Measurements from ENCODE around the gene CADM2.
"Not testable (repeated sequence)": the region's sequence is repeated elsewhere in the genome, so short reads cannot be mapped to it uniquely, and the experiment has no call there.

The CADM2 gene

GRCh38 chr3:85631070-85631469 is 672.3 kb downstream of the CADM2 start:
- no peak for DNase-seq (ENCODE audit: low read depth in 2 of 2, low spot score in 1 of 2)

GRCh38 chr3:85632921-85633320 is 674.1 kb downstream of the CADM2 start:
- no peak for DNase-seq (ENCODE audit: low read depth in 2 of 2, low spot score in 1 of 2)

GRCh38 chr3:85652360-85652759 is 693.6 kb downstream of the CADM2 start:
- DNase-seq (ENCODE audit: low read depth in 2 of 2, low spot score in 1 of 2): no peak

GRCh38 chr3:85660451-85660850 is 701.7 kb downstream of the CADM2 start:
- DNase-seq (ENCODE audit: low read depth in 2 of 2, low spot score in 1 of 2): no peak

- no peak for DNase-seq (ENCODE audit: low read depth in 2 of 2, low spot score in 1 of 2)
These were observed 703.7 kb downstream of the CADM2 start for GRCh38 chr3:85662462-85662861.

- DNase-seq (ENCODE audit: low read depth in 2 of 2, low spot score in 1 of 2): no peak
These were observed 709.0 kb downstream of the CADM2 start for GRCh38 chr3:85667744-85668143.

- no peak for DNase-seq (ENCODE audit: low read depth in 2 of 2, low spot score in 1 of 2)
These were observed 711.9 kb downstream of the CADM2 start for GRCh38 chr3:85670634-85671205.

GRCh38 chr3:85672761-85673160 is 714.0 kb downstream of the CADM2 start:
- no peak for DNase-seq (ENCODE audit: low read depth in 2 of 2, low spot score in 1 of 2)

- DNase-seq (ENCODE audit: low read depth in 2 of 2, low spot score in 1 of 2): no peak
These were observed 719.9 kb downstream of the CADM2 start for GRCh38 chr3:85678713-85679112.

- no peak for DNase-seq (ENCODE audit: low read depth in 2 of 2, low spot score in 1 of 2)
These were observed 723.1 kb downstream of the CADM2 start for GRCh38 chr3:85681906-85682305.

- DNase-seq (ENCODE audit: low read depth in 2 of 2, low spot score in 1 of 2): no peak
These were observed 732.4 kb downstream of the CADM2 start for GRCh38 chr3:85691196-85691595.

- no peak for DNase-seq (ENCODE audit: low read depth in 2 of 2, low spot score in 1 of 2)
These were observed 738.4 kb downstream of the CADM2 start for GRCh38 chr3:85697156-85697555.

GRCh38 chr3:85706130-85706529 is 747.3 kb downstream of the CADM2 start:
- DNase-seq (ENCODE audit: low read depth in 2 of 2, low spot score in 1 of 2): no peak

GRCh38 chr3:85708325-85708724 is 749.5 kb downstream of the CADM2 start:
- DNase-seq (ENCODE audit: low read depth in 2 of 2, low spot score in 1 of 2): not testable (repeated sequence)

- no peak for DNase-seq (ENCODE audit: low read depth in 2 of 2, low spot score in 1 of 2)
These were observed 750.6 kb downstream of the CADM2 start for GRCh38 chr3:85709346-85709892.

GRCh38 chr3:85710490-85710889 is 751.7 kb downstream of the CADM2 start:
- DNase-seq (ENCODE audit: low read depth in 2 of 2, low spot score in 1 of 2): no peak

GRCh38 chr3:85721409-85722145 is 762.8 kb downstream of the CADM2 start:
- DNase-seq (ENCODE audit: low read depth in 2 of 2, low spot score in 1 of 2): no peak

- DNase-seq (ENCODE audit: low read depth in 2 of 2, low spot score in 1 of 2): no peak
These were observed 767.0 kb downstream of the CADM2 start for GRCh38 chr3:85725809-85726208.

GRCh38 chr3:85726241-85726640 is 767.5 kb downstream of the CADM2 start:
- no peak for DNase-seq (ENCODE audit: low read depth in 2 of 2, low spot score in 1 of 2)

- no peak for DNase-seq (ENCODE audit: low read depth in 2 of 2, low spot score in 1 of 2)
These were observed 779.1 kb downstream of the CADM2 start for GRCh38 chr3:85737846-85738245.

GRCh38 chr3:85740561-85740960 is 781.8 kb downstream of the CADM2 start:
- DNase-seq (ENCODE audit: low read depth in 2 of 2, low spot score in 1 of 2): no peak

GRCh38 chr3:85758442-85758841 is 799.7 kb downstream of the CADM2 start:
- no peak for DNase-seq (ENCODE audit: low read depth in 2 of 2, low spot score in 1 of 2)

- no peak for DNase-seq (ENCODE audit: low read depth in 2 of 2, low spot score in 1 of 2)
These were observed 801.6 kb downstream of the CADM2 start for GRCh38 chr3:85760342-85760741.
